ENCODE results near the gene PIGBOS1. TPM values are rescaled to one million over a fixed set of nuclear protein-coding genes. Genes with fewer than 3 reads are reported as not detected.
A peak's percentile ranks its signal among the peaks of the same experiment; 100 is the strongest.
"Not testable (repeated sequence)": the region's sequence is repeated elsewhere in the genome, so short reads cannot be mapped to it uniquely, and the experiment has no call there.

The PIGBOS1 gene
- polyA plus RNA-seq, 1 donor from 2014 or later, result 36.0 TPM

DNA sequence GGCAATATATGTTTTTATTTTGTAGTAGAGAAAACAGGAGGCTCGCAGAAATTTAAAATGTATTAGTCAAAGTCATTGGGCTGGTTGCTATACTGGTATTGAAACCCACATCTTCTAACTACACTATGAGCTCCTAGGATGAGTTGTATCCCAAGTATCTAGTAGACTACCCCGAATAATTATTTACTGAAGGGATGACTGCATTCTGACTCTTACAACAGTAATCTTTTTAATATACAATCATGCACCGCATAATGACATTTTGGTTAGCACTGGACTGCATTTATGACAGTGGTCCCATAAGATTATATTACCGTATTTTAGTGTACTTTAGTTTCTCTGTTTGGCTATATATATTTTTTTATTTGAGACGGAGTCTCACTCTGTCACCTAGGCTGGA, 15.4 kb upstream of the PIGBOS1 start:
- H3K9me3 Mint-ChIP-seq, result no peaks in the 10 kb centered on the region
- H3K4me3 Mint-ChIP-seq, result no peak overlapping the region
- no peaks in the 10 kb centered on the region for H3K27me3 Mint-ChIP-seq
- H3K36me3 Mint-ChIP-seq, result peaks cover 10% of the 10 kb centered on the region
- H3K27ac Mint-ChIP-seq, result no peak overlapping the region
- peaks cover 0 to 2% (median 0%) of the 10 kb centered on the region in 3 donors for H3K4me1 Mint-ChIP-seq

DNA sequence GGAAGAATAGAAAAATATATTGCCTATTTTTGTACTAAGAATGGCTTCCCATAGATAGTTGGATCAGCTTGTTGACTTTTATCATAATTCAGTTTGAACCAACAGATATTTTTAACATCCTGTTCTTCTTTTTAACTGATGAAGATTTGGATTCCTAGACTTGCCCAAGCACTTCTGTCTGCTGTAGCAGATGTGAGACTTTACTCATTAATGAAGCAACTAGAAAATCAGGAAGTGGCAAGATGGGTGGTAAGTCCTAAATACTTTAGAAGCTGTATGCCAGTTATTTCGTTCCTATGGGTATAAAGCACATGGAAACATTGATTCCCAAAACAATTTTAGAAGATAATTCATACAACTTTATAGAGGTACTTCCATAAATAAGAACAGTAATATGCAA, 8.5 kb upstream of the PIGBOS1 start:
- no peak overlapping the region for H3K4me3 Mint-ChIP-seq
- H3K36me3 Mint-ChIP-seq, result peaks cover 6% of the 10 kb centered on the region
- no peak overlapping the region for H3K27ac Mint-ChIP-seq
- H3K9me3 Mint-ChIP-seq, result no peaks in the 10 kb centered on the region
- H3K27me3 Mint-ChIP-seq, result no peaks in the 10 kb centered on the region
- peaks cover 9 to 14% (median 13%) of the 10 kb centered on the region in 3 donors for H3K4me1 Mint-ChIP-seq

DNA sequence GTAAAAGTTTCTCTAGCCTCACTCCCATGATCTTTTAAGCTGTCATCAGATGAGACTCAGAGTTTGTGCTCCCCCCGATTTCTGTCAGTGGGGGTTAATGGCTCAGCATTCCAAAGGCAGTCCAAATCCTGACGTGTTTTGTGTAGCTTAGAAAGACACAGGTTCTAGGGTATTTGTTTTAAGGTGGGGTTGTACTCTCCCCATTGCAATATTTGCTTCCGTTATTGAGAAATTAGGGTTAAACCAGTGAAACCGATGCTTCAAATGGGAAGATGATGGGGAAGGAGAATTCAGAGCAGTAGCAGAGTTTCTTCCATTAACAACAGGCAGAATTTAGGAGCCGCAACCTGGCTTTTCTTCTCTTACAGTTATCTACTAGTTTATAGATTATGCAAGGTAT, 3.5 kb upstream of the PIGBOS1 start:
- Mint-ChIP-seq H3K9me3 (no peaks in the 10 kb centered on the region), H3K27ac (peak overlapping the region in 1 of 3 donors; percentile 73), H3K4me3 (peak overlapping the region in 1 of 4 donors; percentile 53), H3K27me3 (no peaks in the 10 kb centered on the region), H3K4me1 (peaks cover 26 to 38% (median 30%) of the 10 kb centered on the region in 3 donors), H3K36me3 (peaks cover 2% of the 10 kb centered on the region)

DNA sequence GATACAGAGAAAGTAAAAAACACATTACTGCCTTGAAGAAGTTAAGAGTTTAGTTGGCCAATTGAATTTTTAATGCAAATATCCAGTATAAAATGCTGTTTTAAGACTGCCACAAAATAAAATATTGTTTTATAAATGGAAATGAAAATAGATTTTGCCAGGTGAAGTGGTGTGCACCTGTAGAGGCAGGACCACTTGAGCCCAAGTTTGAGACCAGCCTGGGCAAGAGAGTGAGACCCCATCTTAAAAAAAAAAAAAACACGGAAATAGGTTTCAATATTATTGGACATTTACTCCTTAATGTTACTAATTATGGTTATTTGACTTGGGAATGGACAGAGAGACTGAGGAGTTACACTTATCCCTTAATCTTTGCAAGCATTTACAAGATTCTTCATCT, 2.0 kb upstream of the PIGBOS1 start:
- H3K9me3 Mint-ChIP-seq, result no peaks in the 10 kb centered on the region
- H3K36me3 Mint-ChIP-seq, result peaks cover 3% of the 10 kb centered on the region
- no peaks in the 10 kb centered on the region for H3K27me3 Mint-ChIP-seq
- H3K4me1 Mint-ChIP-seq, result peaks cover 31 to 45% (median 34%) of the 10 kb centered on the region in 3 donors
- H3K4me3 Mint-ChIP-seq, result peak overlapping the region in 1 of 4 donors; percentile 65
- H3K27ac Mint-ChIP-seq, result peak overlapping the region in 1 of 3 donors; percentile 37

- Mint-ChIP-seq H3K27me3 (no peaks in the 10 kb centered on the region), H3K36me3 (peaks cover 3% of the 10 kb centered on the region), H3K4me3 (peak overlapping the region; percentile 67 to 99 (median 98)), H3K9me3 (no peaks in the 10 kb centered on the region), H3K27ac (peak overlapping the region in 2 of 3 donors; percentile 87 to 97), H3K4me1 (peaks cover 35 to 49% (median 38%) of the 10 kb centered on the region in 3 donors)
These were observed 1.3 kb upstream of the PIGBOS1 start for GRCh38 chr15:55320238-55320550.

- Mint-ChIP-seq H3K4me3 (peak overlapping the region; percentile 97 to 99 (median 98)), H3K9me3 (no peaks in the 10 kb centered on the region), H3K36me3 (peaks cover 3% of the 10 kb centered on the region), H3K27ac (peak overlapping the region; percentile 97 to 100 (median 100)), H3K4me1 (peaks cover 40 to 53% (median 43%) of the 10 kb centered on the region in 3 donors), H3K27me3 (no peaks in the 10 kb centered on the region)
These were observed 764 bp upstream of the PIGBOS1 start for GRCh38 chr15:55319537-55320237.

- not testable (repeated sequence) for H3K4me1 Mint-ChIP-seq, H3K27me3 Mint-ChIP-seq, H3K9me3 Mint-ChIP-seq, H3K4me3 Mint-ChIP-seq, H3K27ac Mint-ChIP-seq
- H3K36me3 Mint-ChIP-seq, result peaks cover 13% of the 10 kb centered on the region
These were observed 16.1 kb downstream of the PIGBOS1 start for GRCh38 chr15:55302801-55303200.

DNA sequence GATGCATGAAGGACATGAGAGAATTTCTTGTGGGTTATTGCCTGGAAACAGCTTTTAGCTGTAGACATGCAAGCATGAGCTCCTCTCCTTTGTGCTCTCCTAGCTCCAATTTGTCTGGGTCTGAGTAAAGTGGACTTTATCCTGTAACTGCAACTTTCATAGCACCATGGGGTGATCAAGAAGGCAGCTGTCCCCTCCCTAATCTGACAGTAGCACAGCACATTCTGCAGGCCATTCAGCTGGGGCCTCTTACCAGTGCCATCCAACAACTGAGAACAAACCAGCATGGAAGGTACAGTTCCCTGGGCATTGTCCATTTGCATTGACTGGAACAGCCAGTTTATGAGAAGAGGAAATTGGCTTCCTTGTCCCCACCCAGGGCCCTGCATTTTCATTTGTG, 21.6 kb downstream of the PIGBOS1 start:
- H3K27me3 Mint-ChIP-seq, result no peaks in the 10 kb centered on the region
- H3K4me3 Mint-ChIP-seq, result no peak overlapping the region
- no peaks in the 10 kb centered on the region for H3K9me3 Mint-ChIP-seq
- no peak overlapping the region for H3K27ac Mint-ChIP-seq
- H3K36me3 Mint-ChIP-seq, result peaks cover 2% of the 10 kb centered on the region
- no peaks in the 10 kb centered on the region for H3K4me1 Mint-ChIP-seq

- Mint-ChIP-seq H3K4me3 (peak overlapping the region; percentile 88 to 98 (median 96)), H3K4me1 (peaks cover 13 to 26% (median 17%) of the 10 kb centered on the region in 3 donors), H3K27me3 (no peaks in the 10 kb centered on the region), H3K9me3 (no peaks in the 10 kb centered on the region), H3K36me3 (no peaks in the 10 kb centered on the region), H3K27ac (peak overlapping the region; percentile 84 to 94 (median 87))
These were observed 28.3 kb downstream of the PIGBOS1 start for GRCh38 chr15:55290528-55291057.

DNA sequence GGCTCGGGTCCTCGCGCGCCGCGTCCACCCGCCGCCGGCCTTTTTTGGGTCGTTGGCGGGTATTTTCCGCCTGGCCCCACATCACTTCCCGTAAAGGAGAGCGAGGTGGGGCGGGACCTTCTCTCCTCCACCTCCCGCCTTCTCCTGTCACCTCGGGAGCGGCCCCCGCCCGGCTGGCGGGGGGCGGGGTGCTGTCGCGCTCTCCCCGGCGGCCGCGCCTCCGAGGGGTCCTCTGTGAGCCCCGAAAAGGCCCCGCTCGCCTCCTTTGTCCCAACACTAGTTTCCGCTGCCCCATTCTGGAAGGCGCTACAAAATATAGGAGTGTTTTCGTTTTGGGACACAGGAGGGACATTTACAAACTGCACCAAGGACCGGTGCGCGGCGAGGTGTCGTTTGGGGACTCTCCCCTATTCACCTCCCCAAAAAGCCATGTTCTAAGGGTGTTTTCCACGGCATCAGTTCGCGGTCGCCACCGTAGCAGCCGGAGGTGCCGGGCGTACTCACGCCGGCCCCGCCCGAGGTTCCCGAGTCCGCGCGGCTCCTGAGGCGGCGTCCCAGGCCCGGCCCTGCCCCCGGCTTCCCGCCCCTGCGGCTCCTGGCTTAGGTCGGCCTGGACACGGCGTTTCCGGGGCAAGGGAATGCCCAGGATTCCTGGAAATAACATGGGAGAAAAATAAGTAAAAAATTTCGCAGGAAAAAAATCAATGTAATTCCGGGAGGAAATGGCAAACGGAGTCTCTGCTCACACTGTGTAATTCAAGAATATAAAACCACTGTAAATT, 29.0 kb downstream of the PIGBOS1 start, which contains the start of gene RAB27A:
TSS of gene RAB27A (minus strand) at position 68 of the 782 bp plus-strand sequence. CDS start 54,879 bp downstream, outside the sequence.
- Mint-ChIP-seq H3K9me3 (no peaks in the 10 kb centered on the region), H3K4me3 (peak within 1 kb of the TSS; percentile 88 to 98 (median 96)), H3K36me3 (no peaks in the 10 kb centered on the region), H3K27me3 (no peaks in the 10 kb centered on the region), H3K27ac (peak within 1 kb of the TSS; percentile 86 to 94 (median 91)), H3K4me1 (peaks cover 17 to 31% (median 22%) of the 10 kb centered on the region in 3 donors)

DNA sequence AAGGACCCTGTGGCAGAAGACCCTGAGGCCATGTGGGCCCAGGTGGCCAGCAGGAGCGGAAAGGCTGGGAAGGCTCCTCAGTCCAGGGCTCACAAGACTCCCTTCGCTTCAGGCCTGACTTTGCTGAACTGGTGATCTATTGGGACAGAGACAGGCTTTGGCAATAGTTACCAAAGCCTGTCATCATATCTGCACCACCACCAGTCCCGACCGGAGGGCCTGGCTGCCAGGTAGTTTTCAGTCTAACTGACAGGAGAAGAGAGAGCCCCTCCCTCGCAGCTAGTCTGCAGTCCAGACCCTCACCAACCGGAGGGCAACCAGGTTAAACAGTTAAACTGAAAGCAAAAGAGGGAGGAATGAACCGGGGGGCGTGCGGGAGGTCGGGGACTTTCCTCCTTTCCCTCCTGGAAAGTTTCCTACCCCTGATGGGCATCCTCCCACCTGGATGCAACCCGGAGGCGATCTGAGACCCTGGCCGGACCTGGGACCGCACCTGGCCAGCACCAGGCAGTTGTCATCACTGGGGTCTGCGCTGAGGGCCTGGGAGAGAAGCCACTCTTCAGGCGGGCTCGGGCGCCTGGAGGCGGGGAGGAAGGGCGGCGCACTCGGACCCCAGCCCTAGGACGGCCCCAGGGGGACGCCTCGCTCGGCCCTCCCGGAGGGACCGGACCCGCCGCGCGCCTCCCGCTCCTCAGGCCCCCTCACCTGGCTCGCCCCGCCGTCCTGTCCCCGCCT, 29.7 kb downstream of the PIGBOS1 start:
- H3K4me3 Mint-ChIP-seq, result peak overlapping the region; percentile 88 to 98 (median 96)
- H3K36me3 Mint-ChIP-seq, result no peaks in the 10 kb centered on the region
- H3K27me3 Mint-ChIP-seq, result no peaks in the 10 kb centered on the region
- no peaks in the 10 kb centered on the region for H3K9me3 Mint-ChIP-seq
- peak overlapping the region; percentile 86 to 94 (median 91) for H3K27ac Mint-ChIP-seq
- peaks cover 19 to 38% (median 26%) of the 10 kb centered on the region in 3 donors for H3K4me1 Mint-ChIP-seq

DNA sequence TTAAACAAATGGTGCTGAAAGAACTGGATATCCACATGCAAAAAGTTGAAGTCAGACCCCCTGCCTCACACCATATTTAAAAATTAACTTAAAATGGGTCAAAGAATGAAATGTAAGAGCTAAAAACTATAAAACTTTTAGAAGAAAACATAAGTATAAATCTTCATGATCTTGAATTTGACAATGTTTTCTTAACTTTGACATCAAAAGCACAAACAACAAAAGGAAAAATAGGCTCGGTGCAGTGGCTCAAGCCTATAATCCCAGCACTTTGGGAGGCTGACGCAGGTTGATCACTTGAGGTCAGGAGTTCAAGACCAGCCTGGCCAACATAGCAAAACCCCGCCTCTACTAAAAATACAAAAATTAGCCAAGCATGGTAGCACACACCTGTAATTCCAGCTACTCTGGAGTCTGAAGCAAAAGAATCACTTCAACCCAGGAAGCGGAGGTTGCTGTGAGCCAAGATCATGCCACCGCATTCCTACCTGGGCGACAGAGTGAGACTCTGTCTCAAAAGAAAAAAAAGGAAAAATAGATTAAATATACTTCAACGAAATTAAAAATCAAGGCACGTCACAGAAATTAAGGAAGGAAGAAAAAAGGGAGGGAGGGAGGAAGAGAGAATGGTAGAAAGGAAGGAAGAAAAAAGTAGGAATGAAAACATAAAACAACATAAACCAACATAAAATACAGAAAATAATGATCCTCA, 30.8 kb downstream of the PIGBOS1 start:
- H3K27me3 Mint-ChIP-seq, result no peaks in the 10 kb centered on the region
- H3K4me3 Mint-ChIP-seq, result peak overlapping the region; percentile 88 to 98 (median 96)
- peak overlapping the region; percentile 86 to 91 (median 88) for H3K27ac Mint-ChIP-seq
- peaks cover 22 to 38% (median 31%) of the 10 kb centered on the region in 3 donors for H3K4me1 Mint-ChIP-seq
- no peaks in the 10 kb centered on the region for H3K9me3 Mint-ChIP-seq
- H3K36me3 Mint-ChIP-seq, result no peaks in the 10 kb centered on the region

GRCh38 chr15:55286442-55287189, 32.3 kb downstream of the PIGBOS1 start:
- Mint-ChIP-seq H3K27ac (peak overlapping the region; percentile 43 to 78 (median 59)), H3K4me1 (peaks cover 26 to 45% (median 40%) of the 10 kb centered on the region in 3 donors), H3K4me3 (peak overlapping the region in 3 of 4 donors; percentile 32 to 97 (median 49))
- not testable (repeated sequence) for H3K27me3 Mint-ChIP-seq, H3K36me3 Mint-ChIP-seq, H3K9me3 Mint-ChIP-seq

Measured in IgD-negative memory B cell (primary cell).